Fibroblast of pulmonary artery (primary cell): Measurements from ENCODE around the gene SREBF2.

Source experiments
- DNase-seq: peaks from one replicate; pipeline ENCODE4 v3.0.0-alpha.2; 2010; ENCODE audit warnings: low read depth
- H3K4me3 ChIP-seq: replicated peaks from 2 replicates; pipeline ENCODE4 v1.5.1; 2011; ENCODE audit warnings: low read depth, mild to moderate bottlenecking, control low read depth, low read length, moderate library complexity
- TF ChIP-seq, protein P1 (sequence below): IDR thresholded peaks from 2 replicates; pipeline ENCODE4 v1.5.1; 2011; ENCODE audit warnings: mild to moderate bottlenecking, control low read depth, low read length, inconsistent platforms; ENCODE audit errors: missing control alignments

SREBF2 gene

GRCh38 chr22:41905411-41906202 lies 72.7 kb downstream of the SREBF2 start:
- DNase-seq = no peak
- TF ChIP-seq, protein P1, sequence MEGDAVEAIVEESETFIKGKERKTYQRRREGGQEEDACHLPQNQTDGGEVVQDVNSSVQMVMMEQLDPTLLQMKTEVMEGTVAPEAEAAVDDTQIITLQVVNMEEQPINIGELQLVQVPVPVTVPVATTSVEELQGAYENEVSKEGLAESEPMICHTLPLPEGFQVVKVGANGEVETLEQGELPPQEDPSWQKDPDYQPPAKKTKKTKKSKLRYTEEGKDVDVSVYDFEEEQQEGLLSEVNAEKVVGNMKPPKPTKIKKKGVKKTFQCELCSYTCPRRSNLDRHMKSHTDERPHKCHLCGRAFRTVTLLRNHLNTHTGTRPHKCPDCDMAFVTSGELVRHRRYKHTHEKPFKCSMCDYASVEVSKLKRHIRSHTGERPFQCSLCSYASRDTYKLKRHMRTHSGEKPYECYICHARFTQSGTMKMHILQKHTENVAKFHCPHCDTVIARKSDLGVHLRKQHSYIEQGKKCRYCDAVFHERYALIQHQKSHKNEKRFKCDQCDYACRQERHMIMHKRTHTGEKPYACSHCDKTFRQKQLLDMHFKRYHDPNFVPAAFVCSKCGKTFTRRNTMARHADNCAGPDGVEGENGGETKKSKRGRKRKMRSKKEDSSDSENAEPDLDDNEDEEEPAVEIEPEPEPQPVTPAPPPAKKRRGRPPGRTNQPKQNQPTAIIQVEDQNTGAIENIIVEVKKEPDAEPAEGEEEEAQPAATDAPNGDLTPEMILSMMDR = no peak
- H3K4me3 ChIP-seq = no peak overlapping the region

- H3K4me3 ChIP-seq = no peak overlapping the region
- TF ChIP-seq, protein P1 = no peak
- DNase-seq = no peak
These were observed 73.9 kb downstream of the SREBF2 start for GRCh38 chr22:41906822-41907221.

DNA sequence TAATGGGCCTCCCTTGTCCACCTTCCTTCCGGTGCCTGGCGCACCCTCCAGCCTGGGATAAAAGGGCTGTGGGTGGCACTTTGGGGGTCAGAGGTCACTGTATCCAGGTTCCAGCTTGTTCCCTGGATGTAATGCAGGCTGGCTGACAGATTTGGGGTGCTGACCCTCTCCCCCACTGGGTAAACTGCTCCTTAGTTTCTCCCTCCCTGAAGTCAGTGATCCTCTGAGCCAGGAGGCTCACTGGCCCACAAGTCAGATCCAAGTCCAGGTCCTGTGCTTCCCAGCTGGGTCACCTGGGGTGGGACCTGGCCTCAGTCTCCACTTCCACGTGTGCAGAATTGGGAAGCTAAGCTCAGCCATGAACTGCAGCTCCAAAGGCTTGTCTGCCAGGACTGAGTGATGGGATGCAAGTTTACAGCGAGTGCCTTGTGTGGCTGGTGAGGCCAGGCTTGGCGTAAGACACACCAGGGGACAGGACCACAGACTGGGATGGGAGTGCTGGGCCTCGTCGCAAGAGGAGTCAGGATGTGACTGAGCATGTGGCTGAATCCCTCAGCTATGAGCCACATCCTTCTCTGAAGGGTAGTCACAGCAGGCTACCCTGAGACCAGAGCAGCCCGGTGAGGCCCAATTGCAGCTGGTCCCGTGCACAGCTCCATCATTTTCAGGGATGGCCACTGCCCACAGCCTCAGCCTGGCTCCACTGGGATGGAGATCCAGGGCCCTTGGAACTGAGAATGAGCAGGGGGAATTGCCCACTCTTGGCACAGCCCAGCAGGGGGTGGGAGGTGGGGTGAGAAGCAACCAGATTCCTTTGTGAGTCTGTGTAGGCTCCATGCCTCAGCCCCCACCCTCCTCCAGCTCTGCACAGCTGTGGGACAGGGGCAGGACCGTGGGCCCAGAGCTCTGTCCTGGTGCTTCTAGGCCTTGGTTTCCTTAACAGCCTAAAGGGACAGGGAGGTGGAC lies 74.8 kb downstream of the SREBF2 start:
- DNase-seq = no peak
- TF ChIP-seq, protein P1 = no peak
- H3K4me3 ChIP-seq = no peak overlapping the region

DNA sequence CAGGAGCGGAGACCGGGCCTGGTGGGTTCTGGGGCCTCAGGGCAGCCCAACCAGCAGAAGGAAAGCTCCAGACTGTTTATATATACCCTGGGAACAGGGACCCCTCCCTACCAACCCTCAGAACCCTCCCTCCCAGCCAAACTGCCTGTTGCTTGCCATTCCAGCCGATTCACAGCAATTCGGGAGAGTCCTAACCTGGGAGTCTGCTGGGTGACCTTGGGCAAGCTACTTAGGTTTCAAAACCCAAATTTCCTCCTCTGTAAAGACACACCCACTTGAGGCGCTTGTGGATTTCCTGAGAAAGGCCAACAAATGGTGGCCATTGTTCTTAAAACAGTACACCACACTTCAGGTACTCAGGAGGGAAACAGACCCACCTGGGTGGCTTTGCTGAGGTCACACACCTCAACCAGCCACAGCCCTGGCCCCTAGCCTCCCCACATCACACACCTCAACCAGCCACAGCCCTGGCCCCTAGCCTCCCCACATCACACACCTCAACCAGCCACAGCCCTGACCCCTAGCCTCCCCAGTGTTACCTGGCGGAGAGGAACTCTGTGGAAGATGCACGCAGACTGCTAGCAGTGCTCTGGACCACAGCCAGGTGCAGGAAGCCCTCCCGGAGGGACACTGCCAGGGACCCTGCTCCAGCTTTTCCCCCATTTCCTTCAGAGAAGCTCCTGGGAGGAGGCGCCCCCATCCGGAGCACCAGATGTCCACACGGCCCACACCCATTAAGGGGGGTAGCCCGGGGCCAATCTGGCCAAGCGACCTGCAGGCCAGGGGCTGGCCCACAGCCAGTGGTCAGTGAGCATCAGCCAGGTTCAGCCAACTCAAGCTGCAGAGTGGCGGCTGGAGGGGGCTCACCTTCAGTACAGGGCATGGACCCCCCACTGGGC lies 75.8 kb downstream of the SREBF2 start:
- H3K4me3 ChIP-seq = no peak overlapping the region
- TF ChIP-seq, protein P1 = no peak
- no peak for DNase-seq

DNA sequence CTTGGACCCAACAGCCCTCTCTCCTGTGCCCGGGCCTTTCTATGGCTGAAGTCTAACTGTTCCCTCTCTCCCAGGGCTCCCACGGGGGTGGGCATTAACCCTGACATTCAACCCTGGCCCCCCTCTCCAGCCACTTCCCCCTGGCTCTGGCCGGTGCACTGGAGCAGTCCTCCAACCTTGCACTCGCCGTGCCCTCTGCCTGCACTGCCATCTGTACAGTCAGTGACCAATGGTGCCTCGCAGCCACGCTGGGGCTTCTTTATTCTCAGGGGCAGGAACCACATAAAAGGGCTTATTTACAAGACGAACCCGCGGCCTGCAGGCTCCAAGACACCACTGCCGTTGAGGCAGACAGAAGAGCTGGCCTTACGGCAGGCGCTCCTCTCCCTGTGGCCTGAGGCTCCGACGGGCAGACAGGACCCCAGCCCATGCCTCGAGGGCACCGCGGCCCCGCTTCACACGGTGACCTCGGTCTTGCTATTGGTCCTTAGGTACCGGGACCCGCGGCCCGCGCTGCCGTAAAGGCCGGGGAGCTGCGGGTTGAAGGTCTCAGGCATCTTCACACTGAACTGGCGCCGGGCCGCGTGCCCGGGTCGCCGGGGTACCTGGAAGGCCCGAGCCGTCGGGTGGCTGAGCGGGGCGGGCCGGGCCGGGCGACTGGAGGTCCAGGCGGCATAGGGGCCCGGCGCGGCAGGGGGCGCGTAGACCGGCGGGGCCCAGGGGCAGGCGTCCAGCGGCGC lies 76.6 kb downstream of the SREBF2 start:
- TF ChIP-seq, protein P1 = no peak
- H3K4me3 ChIP-seq = no peak overlapping the region
- DNase-seq = no peak
